Measurements from ENCODE around the gene ARHGAP18. TPM values are rescaled to one million over a fixed set of nuclear protein-coding genes. Genes with fewer than 3 reads are reported as not detected.

Gene ARHGAP18
- total RNA-seq, 8 experiments from 2014 or later, result 0.67 to 99.5 (median 3.6) TPM

DNA sequence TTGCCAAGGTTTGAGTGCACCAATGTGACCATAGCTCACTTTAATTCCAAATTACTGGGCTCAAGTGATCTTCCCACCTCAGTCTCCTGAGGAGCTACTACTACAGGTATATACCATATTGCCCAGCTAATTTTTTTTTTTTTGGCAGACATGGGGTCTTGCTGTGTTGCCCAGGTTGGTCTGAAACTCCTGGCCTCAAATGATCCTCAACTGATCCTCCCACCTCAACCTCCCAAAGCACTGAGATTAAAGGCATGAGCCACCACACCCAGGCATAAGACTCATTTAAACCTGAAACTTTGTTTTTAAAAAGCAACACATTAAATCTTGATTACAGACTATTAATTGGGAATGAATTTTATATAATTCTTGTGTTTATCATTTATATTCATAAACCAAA, 67.7 kb downstream of the ARHGAP18 start:
- peaks cover 0 to 14% of the 10 kb centered on the region in 2 donors for H3K4me1 ChIP-seq (replicated peaks in 1 of 2)
- H3K27ac ChIP-seq, result no peak overlapping the region
- ATAC-seq (replicated peaks in 6 of 8), result no peak
- in situ Hi-C loops (cut with MboI; ENCODE audit: low pct_unique_long_range_greater_than_20kb in 2 of 9, low sequenced_read_pairs in 9 of 9, unreplicated experiment in 9 of 9), result no loop called here
- no peak overlapping the region for H3K4me3 ChIP-seq

DNA sequence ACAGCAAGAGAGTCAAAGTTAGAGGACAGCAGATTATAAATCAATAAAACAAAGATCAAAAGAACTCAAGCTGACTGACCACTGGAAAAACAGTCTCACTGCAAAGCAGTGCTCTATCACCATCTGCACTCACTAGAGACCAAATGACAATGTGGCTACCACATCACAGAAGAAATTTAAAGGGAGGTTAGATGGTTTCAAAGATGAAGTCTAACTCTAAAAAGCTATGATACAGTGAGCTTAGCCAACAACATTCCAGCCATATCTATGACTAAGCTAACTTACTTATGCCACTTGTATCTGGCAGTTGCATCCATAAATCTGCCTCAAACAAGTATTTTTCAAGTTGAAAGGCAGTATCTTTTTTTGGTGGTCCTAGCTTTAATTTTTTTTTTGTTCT, 68.6 kb downstream of the ARHGAP18 start:
- in situ Hi-C loops (cut with MboI; ENCODE audit: low pct_unique_long_range_greater_than_20kb in 2 of 9, low sequenced_read_pairs in 9 of 9, unreplicated experiment in 9 of 9), result no loop called here
- ATAC-seq (replicated peaks in 6 of 8), result no peak
- Histone ChIP-seq H3K27ac (no peak overlapping the region), H3K4me3 (no peak overlapping the region), H3K4me1 (replicated peaks in 1 of 2) (peaks cover 0 to 14% of the 10 kb centered on the region in 2 donors)

DNA sequence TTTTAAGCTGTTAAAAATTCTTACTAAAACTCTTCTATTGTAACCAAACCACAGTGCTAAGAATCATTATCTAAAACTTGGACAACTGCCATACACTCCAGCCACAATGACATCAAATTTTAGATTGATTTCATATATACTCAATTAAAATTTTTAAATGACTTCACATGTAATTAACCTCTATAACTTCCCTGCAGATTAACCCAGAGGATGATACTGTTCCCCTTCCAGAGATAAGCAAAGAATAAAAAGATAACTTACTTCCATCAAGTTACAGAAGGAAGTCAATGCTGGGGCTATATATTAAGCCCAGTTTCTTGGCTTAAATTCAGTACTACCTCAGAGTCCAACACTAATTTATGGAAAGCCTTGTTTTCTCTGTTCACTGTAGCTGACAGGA, 71.3 kb downstream of the ARHGAP18 start:
- ATAC-seq (replicated peaks in 6 of 8), result no peak
- H3K4me1 ChIP-seq (replicated peaks in 1 of 2), result no peaks in the 10 kb centered on the region
- H3K4me3 ChIP-seq, result no peak overlapping the region
- H3K27ac ChIP-seq, result no peak overlapping the region
- in situ Hi-C loops (cut with MboI; ENCODE audit: low pct_unique_long_range_greater_than_20kb in 2 of 9, low sequenced_read_pairs in 9 of 9, unreplicated experiment in 9 of 9), result no loop called here

DNA sequence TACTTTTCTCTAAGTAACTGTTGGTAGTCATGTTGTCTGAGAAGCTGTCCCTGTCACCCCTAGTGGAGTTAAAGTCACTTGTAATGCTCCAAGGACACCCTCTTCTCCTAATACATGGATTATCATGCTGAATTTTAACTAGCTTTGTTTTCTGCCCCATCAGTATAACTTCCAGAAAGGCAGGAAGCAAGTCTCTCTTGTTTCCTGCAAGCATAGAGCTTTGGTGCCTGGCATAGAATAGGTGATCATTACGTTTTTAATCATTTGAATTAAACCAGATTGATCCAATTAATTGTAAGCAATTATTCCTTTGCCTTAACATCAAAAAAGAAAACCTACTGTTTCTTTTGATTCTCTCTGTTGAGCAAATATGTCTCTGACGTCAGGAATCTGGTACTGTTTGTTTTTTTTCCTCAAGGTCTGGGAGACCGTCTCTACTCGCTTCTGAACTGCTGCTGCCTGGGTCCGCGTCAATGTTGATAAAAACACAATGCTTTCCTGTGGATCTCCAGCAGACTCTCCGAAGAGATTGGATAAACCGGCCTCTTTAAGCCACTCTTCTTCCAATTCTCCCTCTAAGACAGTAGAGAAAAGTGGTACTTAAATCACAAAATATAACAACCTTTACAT, 71.8 kb downstream of the ARHGAP18 start:
- Histone ChIP-seq H3K4me1 (replicated peaks in 1 of 2) (no peaks in the 10 kb centered on the region), H3K4me3 (no peak overlapping the region), H3K27ac (no peak overlapping the region)
- 35 to 97% (median 65%) methylated on average over 1 to 8 of the region's 8 CpGs for WGBS, 10 experiments
- peak in 1 of 8 experiments; percentile 63 for ATAC-seq (replicated peaks in 6 of 8)
- in situ Hi-C loops (cut with MboI; ENCODE audit: low pct_unique_long_range_greater_than_20kb in 2 of 9, low sequenced_read_pairs in 9 of 9, unreplicated experiment in 9 of 9), result no loop called here

DNA sequence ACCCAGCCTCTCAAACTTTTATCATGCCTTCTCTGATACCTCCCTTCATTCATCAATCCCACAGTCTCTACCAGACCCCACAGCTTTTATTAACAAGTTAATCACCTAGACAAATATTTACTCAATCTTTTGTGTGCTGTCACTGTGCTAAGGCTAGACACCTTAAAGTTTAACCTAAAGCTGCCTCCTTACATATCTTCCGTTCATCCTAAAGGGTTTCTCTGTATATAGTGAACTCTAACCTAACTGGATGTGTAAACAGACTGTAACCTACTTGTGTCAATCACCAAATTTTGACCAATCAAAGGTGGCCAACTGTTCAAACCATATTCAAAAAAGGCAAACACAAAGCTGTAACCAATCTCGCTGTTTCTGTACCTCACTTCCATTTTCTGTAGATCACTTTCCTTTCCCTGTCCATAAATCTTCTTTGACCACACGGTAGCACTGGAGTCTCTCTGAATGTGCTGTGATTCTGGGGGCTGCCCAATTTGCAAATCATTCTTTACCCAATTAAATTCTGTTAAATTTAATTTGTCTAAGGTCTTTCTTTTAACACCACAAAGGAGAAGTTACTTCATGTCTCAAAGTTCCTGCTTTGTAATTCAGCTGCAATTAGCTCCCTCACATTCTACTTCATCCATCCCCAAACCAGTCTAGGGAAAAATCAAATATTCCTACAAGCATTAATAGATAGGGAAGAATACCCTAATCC, 72.5 kb downstream of the ARHGAP18 start:
- ATAC-seq (replicated peaks in 6 of 8), result no peak
- WGBS, 10 experiments, result 45 to 100% (median 80%) methylated on average over 1 to 3 of the region's 3 CpGs
- in situ Hi-C loops (cut with MboI; ENCODE audit: low pct_unique_long_range_greater_than_20kb in 2 of 9, low sequenced_read_pairs in 9 of 9, unreplicated experiment in 9 of 9), result no loop called here
- Histone ChIP-seq H3K4me3 (no peak overlapping the region), H3K4me1 (replicated peaks in 1 of 2) (no peaks in the 10 kb centered on the region), H3K27ac (no peak overlapping the region)

DNA sequence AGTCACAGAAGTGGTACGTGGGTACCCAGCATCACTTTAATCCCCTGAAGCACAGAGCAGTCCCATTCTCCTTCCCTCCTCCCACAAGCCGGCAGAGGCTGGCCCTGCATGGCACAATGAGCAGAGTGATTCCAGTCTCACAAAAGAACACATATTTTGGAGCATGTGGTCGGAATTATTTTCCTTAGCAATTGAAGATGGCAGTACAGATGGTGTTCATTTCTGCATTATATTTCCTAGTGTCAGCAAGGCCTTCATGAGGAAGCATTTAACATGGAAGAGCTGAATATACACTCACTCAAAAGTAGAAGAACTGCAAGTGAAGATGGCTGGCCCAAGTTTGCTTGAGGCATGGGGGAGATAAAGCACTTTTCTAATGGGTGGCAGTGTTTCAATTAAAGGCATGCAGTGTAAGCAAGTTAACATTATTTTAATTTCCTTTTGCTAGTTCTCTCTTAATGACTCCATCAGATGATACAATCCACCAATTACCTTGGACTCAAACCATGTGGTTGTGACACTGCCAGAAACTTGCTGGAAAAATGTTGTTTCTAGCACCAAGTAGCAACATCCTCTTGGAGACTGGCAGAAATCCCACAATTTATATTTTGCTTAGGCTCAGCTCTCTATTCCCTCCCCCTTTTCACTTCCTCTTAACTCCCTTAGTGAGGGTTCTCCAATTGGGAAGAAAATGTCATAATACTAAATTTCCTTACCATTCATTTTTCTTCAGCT, 74.4 kb downstream of the ARHGAP18 start:
- H3K4me3 ChIP-seq, result no peak overlapping the region
- WGBS, 10 experiments, result 17 to 100% (median 95%) methylated on average over 1 to 3 of the region's 3 CpGs; no CpG with 5 or more reads in 2 of the 10 experiments
- no peaks in the 10 kb centered on the region for H3K4me1 ChIP-seq (replicated peaks in 1 of 2)
- ATAC-seq (replicated peaks in 6 of 8), result no peak
- no peak overlapping the region for H3K27ac ChIP-seq
- in situ Hi-C loops (cut with MboI; ENCODE audit: low pct_unique_long_range_greater_than_20kb in 2 of 9, low sequenced_read_pairs in 9 of 9, unreplicated experiment in 9 of 9), result no loop called here

DNA sequence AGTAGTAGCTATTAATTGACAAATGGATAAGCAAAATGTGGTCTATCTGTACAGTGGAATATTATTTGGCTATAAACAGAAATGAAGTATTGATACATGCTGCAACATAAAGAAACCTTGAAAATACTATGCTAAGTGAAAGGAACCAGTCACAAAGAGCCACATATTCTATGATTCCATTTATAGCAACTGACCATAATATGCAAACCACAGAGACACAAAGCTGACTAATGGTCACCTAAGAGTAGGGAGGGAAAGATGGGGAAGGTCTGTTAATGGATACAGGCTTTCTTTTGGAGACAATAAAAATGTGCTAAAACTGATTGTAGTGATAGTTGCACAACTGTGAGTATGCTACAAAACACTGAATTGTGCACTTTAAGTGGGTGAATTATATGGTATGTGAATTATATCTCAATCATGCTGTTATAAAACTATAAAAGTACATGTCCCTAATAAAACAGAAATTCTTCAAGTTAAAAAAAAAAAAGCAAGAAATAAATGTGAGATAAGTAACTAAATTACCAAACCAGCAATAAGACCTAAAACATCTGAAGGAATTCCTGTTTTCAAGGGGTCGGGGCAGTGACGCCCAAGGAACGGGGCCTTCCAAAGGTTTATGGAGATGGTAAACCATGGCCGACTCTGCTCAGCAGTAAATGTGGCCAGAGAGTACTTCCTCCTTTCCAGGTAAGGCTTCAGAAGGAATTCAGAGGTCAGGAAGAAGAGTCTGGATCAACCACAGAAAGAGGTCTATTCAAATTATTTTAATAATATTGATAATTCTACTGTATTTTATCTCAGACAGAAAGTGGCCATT, 75.4 kb downstream of the ARHGAP18 start:
- Histone ChIP-seq H3K4me3 (no peak overlapping the region), H3K27ac (no peak overlapping the region), H3K4me1 (replicated peaks in 1 of 2) (no peaks in the 10 kb centered on the region)
- WGBS, 10 experiments, result 91 to 100% (median 94%) methylated on average over 2 to 4 of the region's 4 CpGs; no CpG with 5 or more reads in 3 of the 10 experiments
- ATAC-seq (replicated peaks in 6 of 8), result peak in 1 of 8 experiments; percentile 48
- in situ Hi-C loops (cut with MboI; ENCODE audit: low pct_unique_long_range_greater_than_20kb in 2 of 9, low sequenced_read_pairs in 9 of 9, unreplicated experiment in 9 of 9), result no loop called here

DNA sequence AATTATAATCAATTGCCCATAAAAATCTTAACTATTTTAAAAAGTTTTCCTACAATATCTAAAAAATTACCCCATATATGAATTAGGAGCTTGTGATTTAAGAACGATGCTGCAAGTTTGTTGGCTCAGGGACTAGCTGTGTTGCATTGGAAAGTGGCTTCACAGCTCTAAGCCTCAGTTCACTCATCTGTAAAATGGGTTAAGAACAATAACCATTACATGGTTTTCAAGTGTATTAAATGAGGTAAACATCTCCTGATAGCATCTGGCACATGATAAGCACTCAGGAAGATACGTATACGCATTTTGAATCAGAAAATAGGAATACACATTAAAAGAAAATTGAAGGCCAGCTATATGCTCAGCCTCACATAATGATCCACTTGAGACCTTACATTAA, 76.4 kb downstream of the ARHGAP18 start:
- 81 to 100% (median 97%) methylated on average over 1 to 3 of the region's 3 CpGs; no CpG with 5 or more reads in 1 of the 10 experiments for WGBS, 10 experiments
- in situ Hi-C loops (cut with MboI; ENCODE audit: low pct_unique_long_range_greater_than_20kb in 2 of 9, low sequenced_read_pairs in 9 of 9, unreplicated experiment in 9 of 9), result no loop called here
- ATAC-seq (replicated peaks in 6 of 8), result no peak
- Histone ChIP-seq H3K27ac (no peak overlapping the region), H3K4me3 (no peak overlapping the region), H3K4me1 (replicated peaks in 1 of 2) (no peaks in the 10 kb centered on the region)

DNA sequence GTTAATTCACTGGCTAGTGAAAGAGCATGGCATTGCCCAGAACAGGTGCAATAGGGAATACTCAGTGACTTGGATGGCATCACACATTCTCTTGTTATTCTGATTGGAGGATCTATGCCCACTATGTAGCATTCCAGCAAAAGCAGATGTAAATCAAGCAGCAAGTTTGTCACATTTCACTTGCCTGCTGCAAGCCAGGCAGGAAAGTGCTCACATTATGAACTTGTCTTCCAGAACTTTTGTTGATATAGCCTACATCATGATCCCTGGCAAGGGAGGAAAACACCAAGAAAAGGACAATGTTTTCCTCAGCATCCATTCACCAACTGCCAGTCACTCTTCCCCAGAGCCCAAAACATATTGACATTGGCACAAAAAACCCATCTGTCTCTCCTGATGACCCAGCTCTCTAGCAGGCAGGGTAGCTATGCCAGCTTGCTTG, 77.8 kb downstream of the ARHGAP18 start:
- ATAC-seq (replicated peaks in 6 of 8), result peak in 1 of 8 experiments; percentile 68
- in situ Hi-C loops (cut with MboI; ENCODE audit: low pct_unique_long_range_greater_than_20kb in 2 of 9, low sequenced_read_pairs in 9 of 9, unreplicated experiment in 9 of 9), result no loop called here
- Histone ChIP-seq H3K27ac (no peak overlapping the region), H3K4me1 (replicated peaks in 1 of 2) (no peaks in the 10 kb centered on the region), H3K4me3 (no peak overlapping the region)

DNA sequence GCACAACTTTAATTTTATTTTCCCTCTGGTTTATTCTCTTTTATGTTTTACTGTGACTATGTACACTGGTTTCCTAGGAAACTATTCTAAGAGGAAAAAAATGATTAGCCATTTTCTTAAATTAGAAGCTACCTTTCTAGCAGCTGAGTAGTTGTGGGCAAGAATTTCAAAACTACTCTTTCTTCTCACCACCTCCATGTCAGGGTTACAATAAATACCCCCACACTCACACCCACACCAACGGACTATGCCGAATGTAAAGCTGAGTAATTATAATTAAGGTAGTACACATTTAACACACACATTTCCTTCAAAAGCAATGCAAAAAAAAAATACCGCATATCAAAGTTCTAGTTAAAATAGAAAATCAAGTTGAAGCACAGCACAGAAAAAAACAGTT, 78.9 kb downstream of the ARHGAP18 start:
- no peak overlapping the region for H3K4me3 ChIP-seq
- H3K4me1 ChIP-seq (replicated peaks in 1 of 2), result no peaks in the 10 kb centered on the region
- in situ Hi-C loops (cut with MboI; ENCODE audit: low pct_unique_long_range_greater_than_20kb in 2 of 9, low sequenced_read_pairs in 9 of 9, unreplicated experiment in 9 of 9), result no loop called here
- H3K27ac ChIP-seq, result no peak overlapping the region
- no peak for ATAC-seq (replicated peaks in 6 of 8)
- 42 to 100% (median 69%) methylated on average over 1 to 3 of the region's 3 CpGs for WGBS, 10 experiments

DNA sequence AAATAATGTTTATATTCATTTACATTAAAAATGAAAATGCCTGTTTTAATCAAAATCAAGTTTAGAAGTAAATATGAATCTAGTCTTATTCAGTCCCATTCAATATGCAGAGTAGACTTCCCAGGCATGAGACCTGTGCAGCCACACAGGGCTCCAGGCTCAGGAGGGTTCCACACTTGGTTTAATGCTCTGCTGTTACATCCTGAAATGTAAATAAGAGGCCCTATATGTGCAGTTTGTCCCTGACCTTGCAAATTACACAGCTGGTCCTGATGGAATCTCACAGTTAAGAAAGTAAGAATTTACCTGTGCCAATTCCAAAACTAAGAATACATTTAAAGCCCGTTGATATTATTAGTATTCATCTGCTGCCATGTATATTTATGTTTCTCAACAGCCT, 79.4 kb downstream of the ARHGAP18 start:
- peak in 2 of 8 experiments; percentile 44 to 74 for ATAC-seq (replicated peaks in 6 of 8)
- in situ Hi-C loops (cut with MboI; ENCODE audit: low pct_unique_long_range_greater_than_20kb in 2 of 9, low sequenced_read_pairs in 9 of 9, unreplicated experiment in 9 of 9), result no loop called here

DNA sequence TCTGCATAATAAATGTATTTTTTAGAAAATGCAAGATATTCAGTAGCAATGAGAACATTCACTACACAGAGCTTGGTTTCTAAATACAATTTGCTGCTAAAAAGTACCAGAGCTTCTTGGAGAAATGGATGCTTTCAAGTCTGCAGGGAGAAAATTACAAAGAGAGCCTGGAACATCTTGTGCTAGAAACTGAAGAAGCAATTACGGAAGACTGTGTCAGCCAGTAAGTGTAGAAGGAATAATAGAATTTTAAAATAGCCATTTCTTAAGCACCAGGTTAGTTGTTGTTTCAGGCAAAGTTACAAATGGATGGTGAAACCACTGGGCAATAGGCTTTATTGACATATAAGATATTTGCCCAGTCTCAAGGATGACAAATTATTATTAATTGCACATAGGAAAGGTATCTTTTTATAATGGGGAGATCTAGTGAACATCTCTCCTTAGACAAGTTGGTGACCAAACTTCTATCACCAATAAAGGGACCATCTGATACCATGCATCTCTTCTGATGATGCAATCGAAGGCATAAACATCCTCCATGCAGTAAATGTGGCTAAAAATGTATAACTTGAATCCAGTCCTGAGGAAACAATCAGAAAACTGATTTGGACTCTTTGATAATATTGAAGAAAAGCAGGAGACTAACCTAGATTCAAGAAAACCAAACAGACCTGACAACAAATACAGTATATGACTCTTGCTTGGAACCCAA, 81.7 kb downstream of the ARHGAP18 start:
- no peak for ATAC-seq (replicated peaks in 6 of 8)
- H3K4me1 ChIP-seq (replicated peaks in 1 of 2), result no peaks in the 10 kb centered on the region
- no peak overlapping the region for H3K4me3 ChIP-seq
- 82 to 100% (median 89%) methylated on average over 1 to 2 of the region's 2 CpGs; no CpG with 5 or more reads in 3 of the 10 experiments for WGBS, 10 experiments
- in situ Hi-C loops (cut with MboI; ENCODE audit: low pct_unique_long_range_greater_than_20kb in 2 of 9, low sequenced_read_pairs in 9 of 9, unreplicated experiment in 9 of 9), result no loop called here
- no peak overlapping the region for H3K27ac ChIP-seq

More for the DNA sequence above, 79.4 kb downstream of the ARHGAP18 start:
- 40 to 92% (median 67%) methylated on average over 1 of the region's 1 CpG; no CpG with 5 or more reads in 4 of the 10 experiments for WGBS, 10 experiments
- Histone ChIP-seq H3K27ac (no peak overlapping the region), H3K4me3 (no peak overlapping the region), H3K4me1 (replicated peaks in 1 of 2) (no peaks in the 10 kb centered on the region)
